HG03460 (cell line): ENCODE measurements around the gene RETREG1.
"Not testable (repeated sequence)": the region's sequence is repeated elsewhere in the genome, so short reads cannot be mapped to it uniquely, and the experiment has no call there.

Experiments
- ATAC-seq: cut with Tn5 transposase; IDR thresholded peaks from one replicate; pipeline ENCODE4 v1.9.1; 2021; ENCODE audit not compliant: unreplicated experiment

RETREG1 gene

GRCh38 chr5:16617274-16617968 lies 624 bp upstream of the RETREG1 start:
- ATAC-seq = no peak

GRCh38 chr5:16615741-16616535 lies 859 bp downstream of the RETREG1 start:
- no peak for ATAC-seq

- no peak for ATAC-seq
Measured at GRCh38 chr5:16612007-16612406, 4.8 kb downstream of the RETREG1 start.

- not testable (repeated sequence) for ATAC-seq
Measured at GRCh38 chr5:16610896-16611295, 5.9 kb downstream of the RETREG1 start.

- no peak for ATAC-seq
Measured at GRCh38 chr5:16609412-16609811, 7.4 kb downstream of the RETREG1 start.

- no peak for ATAC-seq
Measured at GRCh38 chr5:16606628-16607027, 10.2 kb downstream of the RETREG1 start.

GRCh38 chr5:16603701-16604100 lies 13.1 kb downstream of the RETREG1 start:
- ATAC-seq = no peak

- ATAC-seq = no peak
Measured at GRCh38 chr5:16603295-16603694, 13.5 kb downstream of the RETREG1 start.

- ATAC-seq = no peak
Measured at GRCh38 chr5:16602182-16602581, 14.6 kb downstream of the RETREG1 start.

- ATAC-seq = no peak
Measured at GRCh38 chr5:16600946-16601345, 15.9 kb downstream of the RETREG1 start.

GRCh38 chr5:16600397-16600796 lies 16.4 kb downstream of the RETREG1 start:
- ATAC-seq = no peak

GRCh38 chr5:16597946-16598694 lies 18.7 kb downstream of the RETREG1 start:
- ATAC-seq = no peak

GRCh38 chr5:16596581-16596940 lies 20.2 kb downstream of the RETREG1 start:
- no peak for ATAC-seq

GRCh38 chr5:16595881-16596580 lies 20.8 kb downstream of the RETREG1 start:
- ATAC-seq = no peak

- ATAC-seq = no peak
Measured at GRCh38 chr5:16593628-16594027, 23.2 kb downstream of the RETREG1 start.

- no peak for ATAC-seq
Measured at GRCh38 chr5:16593013-16593412, 23.8 kb downstream of the RETREG1 start.

- no peak for ATAC-seq
Measured at GRCh38 chr5:16592255-16592654, 24.5 kb downstream of the RETREG1 start.

- ATAC-seq = no peak
Measured at GRCh38 chr5:16590685-16591084, 26.1 kb downstream of the RETREG1 start.

GRCh38 chr5:16589658-16590057 lies 27.1 kb downstream of the RETREG1 start:
- ATAC-seq = no peak

GRCh38 chr5:16588434-16589214 lies 28.2 kb downstream of the RETREG1 start:
- ATAC-seq = no peak
